Endothelial cell of umbilical vein (primary cell): ENCODE data around the gene LAD1. TPM values are rescaled to one million over a fixed set of nuclear protein-coding genes. Genes with fewer than 3 reads are reported as not detected.

Source experiments
- BruUV-seq: library from RNA; stranded (reverse); fragments of 400-500 nt; replicated peaks from 2 replicates; lab custom pipeline; 2021; lab: Mats Ljungman, UMichigan
- CTCF ChIA-PET: fragments of 300-600, 350-600 bp; sonication (Branson Sonifier 250); formaldehyde crosslinking; loops from one replicate; lab custom pipeline; 2021; ENCODE audit warnings: antibody characterized with exemption, inconsistent platforms; lab: Charles Lee
- POLR2A ChIA-PET: fragments of 300-600, 350-600 bp; sonication (Branson Sonifier 250); formaldehyde crosslinking; loops from one replicate; lab custom pipeline; 2021; ENCODE audit warnings: antibody characterized with exemption, inconsistent platforms; lab: Charles Lee
- DNase-seq: peaks from one replicate; pipeline ENCODE4 v3.0.0-alpha.2; 2011; ENCODE audit warnings: low read depth, low spot score
- FAIRE-seq: peaks from 2 replicates; lab custom pipeline; 2011; peaks lifted over from hg19 to GRCh38; lab: Jason Lieb, UNC
- H2AFZ ChIP-seq: 2 replicates; pipeline ENCODE4 v1.6.0; 2012; ENCODE audit warnings: low read depth, low read length, control low read depth, inconsistent platforms
- H3K27ac ChIP-seq: 2 replicates; pipeline ENCODE4 v1.5.1; 2011; ENCODE audit warnings: low read depth, mild to moderate bottlenecking, control low read depth, low read length, moderate library complexity; ENCODE audit not compliant: insufficient read depth
- H3K27me3 ChIP-seq, 2 experiments: 2 replicates each; pipeline versions ENCODE4 v1.6.0 to v1.6.1; 2011; ENCODE audit warnings: low read length in 2 of 2, mixed read lengths in 1 of 2; ENCODE audit not compliant: control insufficient read depth in 2 of 2, insufficient read depth in 2 of 2
- H3K36me3 ChIP-seq, 2 experiments: 2 replicates in 1 of 2; 3 replicates in 1 of 2; pipeline ENCODE4 v1.5.1; 2011; ENCODE audit warnings: low read length in 2 of 2, mild to moderate bottlenecking in 1 of 2, moderate library complexity in 1 of 2; ENCODE audit not compliant: control insufficient read depth in 2 of 2, insufficient read depth in 2 of 2; ENCODE audit errors: extremely low read depth in 1 of 2
- H3K4me1 ChIP-seq: 3 replicates; pipeline ENCODE4 v1.5.1; 2011; ENCODE audit warnings: mild to moderate bottlenecking, low read length; ENCODE audit not compliant: control insufficient read depth, insufficient read depth; ENCODE audit errors: extremely low read depth
- H3K4me2 ChIP-seq: 2 replicates; pipeline ENCODE4 v1.6.1; 2011; ENCODE audit warnings: low read length, control low read depth, mixed read lengths; ENCODE audit not compliant: insufficient read depth
- H3K4me3 ChIP-seq, 3 experiments: fragments of 200-600 bp in 1 of 3; sonication (generic), shearing (Covaris generic) in 1 of 3; replicated peaks in 1 of 3; 2 replicates each; pipeline ENCODE4 v1.5.1; 2011 to 2016; ENCODE audit warnings: control low read depth in 3 of 3, low read length in 3 of 3, mild to moderate bottlenecking in 2 of 3, inconsistent platforms in 1 of 3, low read depth in 1 of 3, moderate library complexity in 1 of 3; ENCODE audit not compliant: insufficient read depth in 1 of 3
- H3K79me2 ChIP-seq: 2 replicates; pipeline ENCODE4 v1.6.0; 2012; ENCODE audit warnings: low read length, inconsistent platforms; ENCODE audit not compliant: control insufficient read depth, insufficient read depth
- H3K9ac ChIP-seq: replicated peaks from 2 replicates; pipeline ENCODE3; 2011; ENCODE audit warnings: low read length, control low read depth; ENCODE audit not compliant: insufficient read depth; ENCODE audit errors: extremely low read depth
- H3K9me1 ChIP-seq: replicated peaks from 3 replicates; pipeline ENCODE4 v1.6.0; 2011; ENCODE audit warnings: mild to moderate bottlenecking, low read length; ENCODE audit not compliant: control insufficient read depth, insufficient read depth; ENCODE audit errors: extremely low read depth
- H3K9me3 ChIP-seq: replicated peaks from 2 replicates; pipeline ENCODE4 v1.5.1; 2012; ENCODE audit warnings: low read length, inconsistent platforms; ENCODE audit not compliant: control insufficient read depth, insufficient read depth
- H4K20me1 ChIP-seq: replicated peaks from 2 replicates; pipeline ENCODE3; 2011; ENCODE audit warnings: mild to moderate bottlenecking, low read length; ENCODE audit not compliant: control insufficient read depth, insufficient read depth; ENCODE audit errors: extremely low read depth
- EZH2 ChIP-seq: IDR thresholded peaks from 2 replicates; pipeline ENCODE4 v1.6.1; 2012; ENCODE audit warnings: borderline replicate concordance, low read depth, mild to moderate bottlenecking, moderate library complexity, low read length, inconsistent platforms; ENCODE audit not compliant: severe bottlenecking
- GATA2 ChIP-seq: IDR thresholded peaks from 2 replicates; pipeline ENCODE4 v1.7.0; 2011; ENCODE audit warnings: low read depth, mild to moderate bottlenecking, moderate library complexity, mixed read lengths, low read length; ENCODE audit not compliant: insufficient read length, insufficient read depth
- JUN ChIP-seq: IDR thresholded peaks from 2 replicates; pipeline ENCODE4 v1.6.1; 2011; ENCODE audit warnings: borderline replicate concordance, low read depth; ENCODE audit not compliant: insufficient read length, insufficient read depth
- MYC ChIP-seq: IDR thresholded peaks from one replicate; pipeline ENCODE4 v1.6.1; 2011; ENCODE audit warnings: mild to moderate bottlenecking, low read depth, low read length
- dilution Hi-C: fragments of 300-500 bp; cut with MboI; formaldehyde crosslinking; loops from one replicate; pipeline ENCODE4 v1.15.0; 2019; ENCODE audit warnings: low sequenced_read_pairs; ENCODE audit not compliant: extremely low pct_ligation_motif_present
- intact Hi-C: fragments of 100-400 bp; cut with micrococcal nuclease; formaldehyde crosslinking; loops from one replicate; pipeline ENCODE4 v1.10.0; 2022
- polyA plus RNA-seq, 4 experiments: library from polyadenylated mRNA; depleted of rRNA in 3 of 4; stranded (reverse) in 3 of 4; unstranded in 1 of 4; fragments of >200 nt; gene quantifications; 2 replicates each; pipeline versions ENCODE4 v1.2.1 to v1.2.3, GENCODE V29; 2011 to 2012; ENCODE audit warnings: missing spikeins in 1 of 4
- total RNA-seq: library from RNA; stranded (reverse); gene quantifications from 2 replicates; pipeline ENCODE4 v1.2.3, GENCODE V29; 2021
- TF ChIP-seq, protein P1 (sequence below): IDR thresholded peaks from 2 replicates; pipeline ENCODE4 v1.6.1; 2011; ENCODE audit not compliant: insufficient read depth, insufficient read length
- TF ChIP-seq, protein P2 (sequence below), 2 donors: IDR thresholded peaks; 1 replicate in 1 of 2; 2 replicates in 1 of 2; pipeline ENCODE4 v1.5.1; 2011; ENCODE audit warnings: low read length in 2 of 2, mild to moderate bottlenecking in 2 of 2, moderate library complexity in 2 of 2, control low read depth in 1 of 2, inconsistent platforms in 1 of 2, low read depth in 1 of 2; ENCODE audit not compliant: insufficient read depth in 1 of 2; ENCODE audit errors: extremely low read depth in 1 of 2

Gene LAD1
- total and polyA plus RNA-seq, 2 donors (not counting 3 experiments of a cell fraction or from before 2014, with no cell fraction given): not detected

- H3K27me3 ChIP-seq: peaks cover 9 to 15% of the 10 kb centered on the region in 2 experiments
- TF ChIP-seq MYC (no peak), GATA2 (no peak), EZH2 (no peak), JUN (no peak)
- TF ChIP-seq, protein P1, sequence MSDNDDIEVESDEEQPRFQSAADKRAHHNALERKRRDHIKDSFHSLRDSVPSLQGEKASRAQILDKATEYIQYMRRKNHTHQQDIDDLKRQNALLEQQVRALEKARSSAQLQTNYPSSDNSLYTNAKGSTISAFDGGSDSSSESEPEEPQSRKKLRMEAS: no peak
- TF ChIP-seq, protein P2, sequence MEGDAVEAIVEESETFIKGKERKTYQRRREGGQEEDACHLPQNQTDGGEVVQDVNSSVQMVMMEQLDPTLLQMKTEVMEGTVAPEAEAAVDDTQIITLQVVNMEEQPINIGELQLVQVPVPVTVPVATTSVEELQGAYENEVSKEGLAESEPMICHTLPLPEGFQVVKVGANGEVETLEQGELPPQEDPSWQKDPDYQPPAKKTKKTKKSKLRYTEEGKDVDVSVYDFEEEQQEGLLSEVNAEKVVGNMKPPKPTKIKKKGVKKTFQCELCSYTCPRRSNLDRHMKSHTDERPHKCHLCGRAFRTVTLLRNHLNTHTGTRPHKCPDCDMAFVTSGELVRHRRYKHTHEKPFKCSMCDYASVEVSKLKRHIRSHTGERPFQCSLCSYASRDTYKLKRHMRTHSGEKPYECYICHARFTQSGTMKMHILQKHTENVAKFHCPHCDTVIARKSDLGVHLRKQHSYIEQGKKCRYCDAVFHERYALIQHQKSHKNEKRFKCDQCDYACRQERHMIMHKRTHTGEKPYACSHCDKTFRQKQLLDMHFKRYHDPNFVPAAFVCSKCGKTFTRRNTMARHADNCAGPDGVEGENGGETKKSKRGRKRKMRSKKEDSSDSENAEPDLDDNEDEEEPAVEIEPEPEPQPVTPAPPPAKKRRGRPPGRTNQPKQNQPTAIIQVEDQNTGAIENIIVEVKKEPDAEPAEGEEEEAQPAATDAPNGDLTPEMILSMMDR (IDR thresholded peaks at IDR 0.05; ENCODE audit: extremely low read depth in 1 of 2, insufficient read depth in 1 of 2, low read depth in 1 of 2, low read length in 2 of 2): no peak
- H3K9me1 ChIP-seq: no peaks in the 10 kb centered on the region
- no TSS peak for BruUV-seq
- H3K9ac ChIP-seq: no peak overlapping the region
- H3K4me3 ChIP-seq: no peak overlapping the region
- FAIRE-seq (no peak), DNase-seq (no peak)
- no peaks in the 10 kb centered on the region for H3K79me2 ChIP-seq
- dilution Hi-C loops: no loop called here
- CTCF ChIA-PET: interaction anchor here (1.0 to 2.4 kb wide), 3 partner anchors 8 to 25 kb away, joined by 3 to 8 read pairs (median 3); no protein-coding TSS in a partner anchor
- H2AFZ ChIP-seq: no peak overlapping the region
- H3K4me1 ChIP-seq: no peaks in the 10 kb centered on the region
- intact Hi-C loops: no loop called here
- no peaks in the 10 kb centered on the region for H3K9me3 ChIP-seq
- no peak overlapping the region for H3K27ac ChIP-seq
- no peak overlapping the region for H3K4me2 ChIP-seq
- no peaks in the 10 kb centered on the region for H4K20me1 ChIP-seq
- no peaks in the 10 kb centered on the region for H3K36me3 ChIP-seq
- POLR2A ChIA-PET: no interaction called here
Measured at GRCh38 chr1:201371792-201372191, 27.3 kb downstream of the LAD1 start.
